Keratinocyte (primary cell): ENCODE measurements around the gene ABCC6.
"Not testable (repeated sequence)": the region's sequence is repeated elsewhere in the genome, so short reads cannot be mapped to it uniquely, and the experiment has no call there.

ENCODE experiments used
- EZH2 ChIP-seq: IDR thresholded peaks from one replicate; pipeline ENCODE4 v1.6.1; 2012; ENCODE audit warnings: inconsistent platforms, mild to moderate bottlenecking, low read length, moderate library complexity
- TF ChIP-seq, protein P1 (sequence below), 3 experiments: IDR thresholded peaks in 1 of 3; conservative IDR thresholded peaks in 1 of 3; optimal IDR thresholded peaks in 1 of 3; 2 replicates in 2 of 3; 3 replicates in 1 of 3; pipeline versions ENCODE3 to v1.5.1; 2011; ENCODE audit warnings: low read length in 3 of 3, mild to moderate bottlenecking in 3 of 3, moderate library complexity in 2 of 3, control low read depth in 1 of 3, inconsistent platforms in 1 of 3; ENCODE audit not compliant: insufficient read depth in 2 of 3; ENCODE audit errors: extremely low read depth in 1 of 3

DNA sequence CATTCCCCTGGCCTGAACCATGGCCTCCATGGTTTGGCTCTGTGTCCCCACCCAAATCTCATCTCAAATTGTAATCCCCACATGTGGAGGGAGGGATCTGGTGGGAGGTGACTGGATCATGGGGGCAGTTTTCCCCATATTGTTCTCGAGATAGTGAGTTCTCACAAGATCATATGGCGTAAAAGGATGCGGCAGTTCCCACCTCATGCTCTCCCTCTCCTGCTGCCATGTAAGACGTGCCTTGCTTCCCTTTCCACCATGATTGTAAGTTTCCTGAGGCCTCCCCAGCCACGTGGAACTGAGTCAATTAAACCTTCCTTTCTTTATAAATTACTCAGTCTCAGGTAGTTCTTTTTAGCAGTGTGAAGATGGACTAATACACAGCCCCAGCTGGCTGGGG lies 61.5 kb downstream of the ABCC6 start:
- TF ChIP-seq, protein P1, sequence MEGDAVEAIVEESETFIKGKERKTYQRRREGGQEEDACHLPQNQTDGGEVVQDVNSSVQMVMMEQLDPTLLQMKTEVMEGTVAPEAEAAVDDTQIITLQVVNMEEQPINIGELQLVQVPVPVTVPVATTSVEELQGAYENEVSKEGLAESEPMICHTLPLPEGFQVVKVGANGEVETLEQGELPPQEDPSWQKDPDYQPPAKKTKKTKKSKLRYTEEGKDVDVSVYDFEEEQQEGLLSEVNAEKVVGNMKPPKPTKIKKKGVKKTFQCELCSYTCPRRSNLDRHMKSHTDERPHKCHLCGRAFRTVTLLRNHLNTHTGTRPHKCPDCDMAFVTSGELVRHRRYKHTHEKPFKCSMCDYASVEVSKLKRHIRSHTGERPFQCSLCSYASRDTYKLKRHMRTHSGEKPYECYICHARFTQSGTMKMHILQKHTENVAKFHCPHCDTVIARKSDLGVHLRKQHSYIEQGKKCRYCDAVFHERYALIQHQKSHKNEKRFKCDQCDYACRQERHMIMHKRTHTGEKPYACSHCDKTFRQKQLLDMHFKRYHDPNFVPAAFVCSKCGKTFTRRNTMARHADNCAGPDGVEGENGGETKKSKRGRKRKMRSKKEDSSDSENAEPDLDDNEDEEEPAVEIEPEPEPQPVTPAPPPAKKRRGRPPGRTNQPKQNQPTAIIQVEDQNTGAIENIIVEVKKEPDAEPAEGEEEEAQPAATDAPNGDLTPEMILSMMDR (optimal IDR thresholded peaks at IDR 0.05 in 1 of 3, IDR thresholded peaks at IDR 0.05 in 1 of 3, conservative IDR thresholded peaks at IDR 0.05 in 1 of 3; ENCODE audit: extremely low read depth in 1 of 3, insufficient read depth in 2 of 3, low read length in 3 of 3): not testable (repeated sequence)
- TF ChIP-seq EZH2: not testable (repeated sequence)
